CD4-positive, alpha-beta memory T cell (primary cell): Measurements from ENCODE around the gene TULP3. TPM values are rescaled to one million over a fixed set of nuclear protein-coding genes. Genes with fewer than 3 reads are reported as not detected.
A peak's percentile ranks its signal among the peaks of the same experiment; 100 is the strongest.

Source experiments
- CTCF ChIA-PET: fragments of 350-600 bp; sonication (Branson Sonifier 250); formaldehyde crosslinking; loops from one replicate; lab custom pipeline; 2021; ENCODE audit warnings: inconsistent platforms; ENCODE audit not compliant: partially characterized antibody; lab: Charles Lee
- POLR2A ChIA-PET: fragments of 350-600 bp; sonication (Branson Sonifier 250); formaldehyde crosslinking; loops from one replicate; lab custom pipeline; 2021; ENCODE audit not compliant: partially characterized antibody; lab: Charles Lee
- DNase-seq, 5 donors: peaks; one replicate each; pipeline versions ENCODE4 v3.0.0 to v3.0.0-alpha.2; 2020 to 2022; ENCODE audit warnings: mixed read lengths in 1 of 5
- H3K27ac ChIP-seq: one replicate; pipeline ENCODE4 v1.7.0; 2013; ENCODE audit warnings: low read depth, low read length
- H3K27me3 ChIP-seq: 2 replicates; pipeline ENCODE4 v1.7.0; 2013; ENCODE audit warnings: mild to moderate bottlenecking, low read length, moderate library complexity; ENCODE audit not compliant: insufficient read depth
- H3K36me3 ChIP-seq: 2 replicates; pipeline ENCODE4 v1.7.0; 2013; ENCODE audit warnings: mild to moderate bottlenecking, low read length, moderate library complexity; ENCODE audit not compliant: insufficient read depth
- H3K4me1 ChIP-seq: 2 replicates; pipeline ENCODE4 v1.7.0; 2013; ENCODE audit warnings: mild to moderate bottlenecking, low read length, moderate library complexity; ENCODE audit not compliant: insufficient read depth
- H3K4me3 ChIP-seq, 2 donors: one replicate each; pipeline ENCODE4 v1.7.0; 2013; ENCODE audit warnings: low read length in 2 of 2, mild to moderate bottlenecking in 1 of 2
- H3K9me3 ChIP-seq, 2 donors: one replicate each; pipeline ENCODE4 v1.7.0; 2013; ENCODE audit warnings: low read length in 2 of 2, control low read depth in 1 of 2; ENCODE audit not compliant: control insufficient read depth in 1 of 2
- H3K27ac Mint-ChIP-seq, 7 donors: one replicate each; pipeline ENCODE4 v1.8.0; 2020 to 2021; ENCODE audit warnings: mixed read lengths in 7 of 7, mild to moderate bottlenecking in 6 of 7, inconsistent platforms in 3 of 7, moderate library complexity in 3 of 7
- H3K27me3 Mint-ChIP-seq, 2 donors: one replicate each; pipeline ENCODE4 v1.8.0; 2020 to 2021; ENCODE audit warnings: mixed read lengths in 2 of 2
- H3K36me3 Mint-ChIP-seq, 2 donors: one replicate each; pipeline ENCODE4 v1.8.0; 2020 to 2021; ENCODE audit warnings: mixed read lengths in 2 of 2, inconsistent platforms in 1 of 2, mild to moderate bottlenecking in 1 of 2
- H3K4me1 Mint-ChIP-seq, 4 donors: one replicate each; pipeline ENCODE4 v1.8.0; 2020 to 2021; ENCODE audit warnings: mixed read lengths in 4 of 4, mild to moderate bottlenecking in 1 of 4
- H3K4me3 Mint-ChIP-seq, 8 donors: one replicate each; pipeline ENCODE4 v1.8.0; 2020 to 2021; ENCODE audit warnings: mixed read lengths in 8 of 8, mild to moderate bottlenecking in 7 of 8, moderate library complexity in 6 of 8, inconsistent platforms in 3 of 8
- H3K9me3 Mint-ChIP-seq, 8 donors: one replicate each; pipeline ENCODE4 v1.8.0; 2020 to 2021; ENCODE audit warnings: mixed read lengths in 8 of 8, mild to moderate bottlenecking in 5 of 8, inconsistent platforms in 3 of 8, moderate library complexity in 1 of 8
- intact Hi-C: fragments of 100-400 bp; cut with micrococcal nuclease; formaldehyde crosslinking; loops from one replicate; pipeline ENCODE4 v1.15.1; 2023
- polyA plus RNA-seq, 2 donors: library from polyadenylated mRNA; unstranded; fragments of 300-500 nt; fragmentation: Illumina TruSeq; gene quantifications; one replicate each; pipeline ENCODE4 v1.2.3, GENCODE V29; 2021
- total RNA-seq, 2 experiments: library from RNA; stranded (reverse); gene quantifications; one replicate each; pipeline ENCODE4 v1.2.3, GENCODE V29; 2021

Gene TULP3
- total RNA-seq, result 1 to 10 TPM; 6.7 to 9.1 TPM
- 10 to 100 TPM in 1 of 2 donors, 1 to 10 TPM in 1; 8.4 to 10.0 TPM for polyA plus RNA-seq

- Histone ChIP-seq H3K36me3 (no peaks in the 10 kb centered on the region), H3K27me3 (no peaks in the 10 kb centered on the region), H3K27ac (peak within 1 kb of the TSS; percentile 83), H3K9me3 (no peaks in the 10 kb centered on the region), H3K4me3 (peak within 1 kb of the TSS; percentile 49 to 92), H3K4me1 (peaks cover 17% of the 10 kb centered on the region)
- ChIA-PET CTCF (interaction anchor here (0.6 to 1.5 kb wide), 4 partner anchors 12 to 203 kb away, joined by 3 read pairs; no protein-coding TSS in a partner anchor), POLR2A (interaction anchor here (0.9 to 2.6 kb wide), 4 partner anchors 8 to 95 kb away, joined by 3 to 52 read pairs (median 5); partner anchors contain the start of genes FOXM1 and RHNO1)
- Mint-ChIP-seq H3K4me3 (peak within 1 kb of the TSS; percentile 90 to 99 (median 96)), H3K4me1 (peaks cover 17 to 37% (median 25%) of the 10 kb centered on the region in 4 donors), H3K9me3 (peaks cover 0 to 4% (median 0%) of the 10 kb centered on the region in 8 donors), H3K36me3 (peaks cover 5 to 19% of the 10 kb centered on the region in 2 donors), H3K27me3 (peaks cover 0 to 2% of the 10 kb centered on the region in 2 donors), H3K27ac (peak within 1 kb of the TSS; percentile 90 to 99 (median 93))
- intact Hi-C loops, result loop anchor here (1.0 to 5.0 kb wide), 4 partner anchors 13 to 198 kb away; partner anchors contain the start of genes FOXM1, ITFG2 and RHNO1
- peak; percentile 98 to 99 (median 98) for DNase-seq
Observed at GRCh38 chr12:2890388-2891239, at the start of gene TULP3. Gene TULP3, plus strand, starts transcription at chr12:2890891. Its CDS starts 57 bp downstream, at chr12:2890948.

- no peak overlapping the region for H3K27ac ChIP-seq
- Mint-ChIP-seq H3K4me1 (peaks cover 0 to 2% (median under 1%) of the 10 kb centered on the region in 4 donors), H3K36me3 (peaks cover 38 to 49% of the 10 kb centered on the region in 2 donors), H3K4me3 (no peak overlapping the region), H3K27ac (no peak overlapping the region), H3K27me3 (no peaks in the 10 kb centered on the region), H3K9me3 (peaks cover 0 to 2% (median 0%) of the 10 kb centered on the region in 8 donors)
- no peaks in the 10 kb centered on the region for H3K4me1 ChIP-seq
- H3K4me3 ChIP-seq, result no peak overlapping the region
- H3K36me3 ChIP-seq, result peaks cover 22% of the 10 kb centered on the region
- H3K27me3 ChIP-seq, result no peaks in the 10 kb centered on the region
- DNase-seq, result no peak
- ChIA-PET POLR2A (no interaction called here), CTCF (no interaction called here)
- no peaks in the 10 kb centered on the region for H3K9me3 ChIP-seq
- intact Hi-C loops, result loop anchor here (10.0 kb wide), 1 partner anchor 204 kb away; no protein-coding TSS in a partner anchor
Observed at GRCh38 chr12:2841056-2841650, 49.5 kb upstream of the TULP3 start.

DNA sequence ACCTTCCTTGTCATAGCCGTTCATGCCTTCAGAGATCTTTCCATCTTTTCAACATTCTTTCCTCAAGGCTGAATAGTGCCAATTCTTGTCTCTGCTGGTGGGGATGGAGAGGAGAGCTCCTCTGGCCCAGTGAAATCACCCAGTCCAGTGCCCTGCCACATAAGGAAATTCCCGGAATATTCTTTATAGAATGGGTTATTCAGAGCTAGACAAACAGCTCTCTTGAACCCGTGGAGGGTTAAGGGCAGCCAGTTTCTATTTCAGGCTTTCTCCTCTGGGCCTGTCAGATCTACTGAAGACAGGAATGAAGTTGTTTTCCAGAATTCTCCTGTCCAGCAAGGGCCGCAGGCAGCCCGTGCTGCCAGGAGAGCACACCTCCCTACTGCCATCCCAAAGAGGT, 47.7 kb upstream of the TULP3 start:
- ChIA-PET CTCF (no interaction called here), POLR2A (no interaction called here)
- Histone ChIP-seq H3K4me3 (no peak overlapping the region), H3K27me3 (no peaks in the 10 kb centered on the region), H3K36me3 (peaks cover 22% of the 10 kb centered on the region), H3K27ac (no peak overlapping the region), H3K4me1 (no peaks in the 10 kb centered on the region), H3K9me3 (no peaks in the 10 kb centered on the region)
- no peak overlapping the region for H3K4me3 Mint-ChIP-seq
- DNase-seq, result no peak
- peaks cover 0 to 2% (median 0%) of the 10 kb centered on the region in 8 donors for H3K9me3 Mint-ChIP-seq
- H3K4me1 Mint-ChIP-seq, result peaks cover 0 to 2% (median under 1%) of the 10 kb centered on the region in 4 donors
- H3K27me3 Mint-ChIP-seq, result no peaks in the 10 kb centered on the region
- H3K36me3 Mint-ChIP-seq, result peaks cover 42 to 49% of the 10 kb centered on the region in 2 donors
- no peak overlapping the region for H3K27ac Mint-ChIP-seq
- intact Hi-C loops, result loop anchor here (10.0 kb wide), 1 partner anchor 202 kb away; no protein-coding TSS in a partner anchor

DNA sequence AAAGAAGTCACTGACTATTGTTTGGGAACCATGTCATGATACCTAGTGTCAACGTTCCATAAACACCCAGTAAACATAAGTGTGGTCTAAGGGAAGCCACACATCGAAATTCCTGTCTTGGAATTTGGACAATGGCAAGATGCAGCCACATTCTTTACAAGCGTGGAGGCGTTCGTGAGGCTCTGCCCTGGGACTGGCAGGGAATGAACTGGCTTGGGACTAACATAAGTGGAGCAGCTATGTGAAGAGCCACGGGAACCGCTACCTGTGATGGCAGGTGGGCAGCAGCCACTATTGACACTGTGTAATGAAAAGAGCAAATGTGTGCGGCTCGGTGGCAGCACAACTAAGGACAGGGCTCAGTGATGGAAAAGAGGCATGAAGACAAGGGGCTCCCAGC, 45.9 kb upstream of the TULP3 start:
- Mint-ChIP-seq H3K36me3 (peaks cover 37 to 52% of the 10 kb centered on the region in 2 donors), H3K9me3 (no peaks in the 10 kb centered on the region), H3K27me3 (no peaks in the 10 kb centered on the region), H3K4me1 (peaks cover 0 to 3% (median under 1%) of the 10 kb centered on the region in 4 donors), H3K27ac (peak overlapping the region in 1 of 7 donors; percentile 81), H3K4me3 (no peak overlapping the region)
- intact Hi-C loops, result loop anchor here (10.0 kb wide), 1 partner anchor 200 kb away; no protein-coding TSS in a partner anchor
- Histone ChIP-seq H3K27ac (no peak overlapping the region), H3K36me3 (peaks cover 15% of the 10 kb centered on the region), H3K9me3 (no peaks in the 10 kb centered on the region), H3K4me1 (no peaks in the 10 kb centered on the region), H3K27me3 (no peaks in the 10 kb centered on the region), H3K4me3 (no peak overlapping the region)
- ChIA-PET POLR2A (no interaction called here), CTCF (interaction anchor here (0.6 to 1.5 kb wide), 4 partner anchors 9 to 197 kb away, joined by 3 to 6 read pairs (median 4); no protein-coding TSS in a partner anchor)
- DNase-seq, result no peak

DNA sequence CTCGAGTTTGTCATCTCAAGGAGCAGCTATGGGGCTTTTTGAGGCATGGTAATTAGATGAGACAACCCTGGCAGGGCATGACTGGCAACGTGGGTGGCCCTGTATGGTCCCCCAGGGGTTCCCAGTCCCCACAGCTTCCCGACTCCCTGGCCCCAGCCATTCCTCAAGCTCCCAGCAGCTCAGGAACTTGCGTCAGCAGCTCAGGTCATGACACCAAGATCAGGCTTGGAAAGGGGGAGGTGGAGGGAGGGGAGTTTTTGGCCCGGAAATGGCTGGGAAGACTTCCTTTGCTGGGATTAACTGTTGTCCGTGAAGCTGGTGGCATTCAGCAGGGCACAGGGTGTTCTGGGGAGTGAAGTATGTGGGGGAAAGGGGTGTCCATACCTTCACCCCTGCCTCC, 45.4 kb upstream of the TULP3 start:
- DNase-seq, result no peak
- intact Hi-C loops, result loop anchor here (10.0 kb wide), 1 partner anchor 200 kb away; no protein-coding TSS in a partner anchor
- no peaks in the 10 kb centered on the region for H3K4me1 ChIP-seq
- H3K4me3 ChIP-seq, result no peak overlapping the region
- H3K9me3 ChIP-seq, result no peaks in the 10 kb centered on the region
- Mint-ChIP-seq H3K4me1 (peaks cover 0 to 3% (median under 1%) of the 10 kb centered on the region in 4 donors), H3K4me3 (no peak overlapping the region), H3K9me3 (no peaks in the 10 kb centered on the region), H3K27ac (no peak overlapping the region), H3K27me3 (no peaks in the 10 kb centered on the region), H3K36me3 (peaks cover 35 to 52% of the 10 kb centered on the region in 2 donors)
- H3K36me3 ChIP-seq, result peaks cover 14% of the 10 kb centered on the region
- no peaks in the 10 kb centered on the region for H3K27me3 ChIP-seq
- POLR2A ChIA-PET, result no interaction called here
- no peak overlapping the region for H3K27ac ChIP-seq
- CTCF ChIA-PET, result interaction anchor here (1.1 to 1.5 kb wide), 4 partner anchors 9 to 196 kb away, joined by 3 to 6 read pairs (median 4); no protein-coding TSS in a partner anchor

GRCh38 chr12:2851931-2852330, 38.8 kb upstream of the TULP3 start:
- POLR2A ChIA-PET, result no interaction called here

More at GRCh38 chr12:2851931-2852330, 38.8 kb upstream of the TULP3 start:
- DNase-seq, result no peak
- H3K4me3 ChIP-seq, result no peak overlapping the region
- Mint-ChIP-seq H3K27me3 (no peaks in the 10 kb centered on the region), H3K36me3 (peaks cover 21 to 31% of the 10 kb centered on the region in 2 donors), H3K27ac (no peak overlapping the region), H3K9me3 (no peaks in the 10 kb centered on the region), H3K4me3 (no peak overlapping the region), H3K4me1 (peaks cover 0 to 6% (median 0%) of the 10 kb centered on the region in 4 donors)
- intact Hi-C loops, result no loop called here
- no peaks in the 10 kb centered on the region for H3K9me3 ChIP-seq
- H3K27me3 ChIP-seq, result no peaks in the 10 kb centered on the region
- CTCF ChIA-PET, result interaction anchor here (0.8 to 1.7 kb wide), 3 partner anchors 18 to 92 kb away, joined by 3 to 4 read pairs (median 3); no protein-coding TSS in a partner anchor
- H3K36me3 ChIP-seq, result peaks cover 3% of the 10 kb centered on the region
- H3K4me1 ChIP-seq, result no peaks in the 10 kb centered on the region
- no peak overlapping the region for H3K27ac ChIP-seq
